Esophagus muscularis mucosa (tissue), 4 donors: ENCODE data around the gene ERO1B. TPM values are rescaled to one million over a fixed set of nuclear protein-coding genes. Genes with fewer than 3 reads are reported as not detected.
"Not testable (repeated sequence)": the region's sequence is repeated elsewhere in the genome, so short reads cannot be mapped to it uniquely, and the experiment has no call there.

Experiments
- DNase-seq: peaks from one replicate; pipeline ENCODE4 v3.0.0-alpha.2; 2017; ENCODE audit errors: extremely low spot score
- H3K27ac ChIP-seq, 4 donors: fragments of 200-600 bp; sonication (generic); replicated peaks in 1 of 4; 1 replicate in 3 of 4; 2 replicates in 1 of 4; pipeline ENCODE4 v1.5.1; 2016 to 2019; ENCODE audit warnings: mild to moderate bottlenecking in 1 of 4
- H3K27me3 ChIP-seq, 4 donors: fragments of 200-600 bp; sonication (generic); one replicate each; pipeline versions ENCODE4 v1.5.1 to v1.6.0; 2016 to 2019
- H3K36me3 ChIP-seq, 4 donors: fragments of 200-600 bp; sonication (generic); one replicate each; pipeline ENCODE4 v1.5.1; 2016 to 2019
- H3K4me1 ChIP-seq, 4 donors: fragments of 200-600 bp; sonication (generic); one replicate each; pipeline ENCODE4 v1.5.1; 2016 to 2019
- H3K4me3 ChIP-seq, 4 donors: fragments of 200-600 bp; sonication (generic); 1 replicate in 2 of 4; 2 replicates in 2 of 4; pipeline ENCODE4 v1.5.1; 2016 to 2019; ENCODE audit warnings: mild to moderate bottlenecking in 4 of 4, moderate library complexity in 1 of 4
- H3K9me3 ChIP-seq, 4 donors: fragments of 200-600 bp; sonication (generic); 1 replicate in 3 of 4; 2 replicates in 1 of 4; pipeline ENCODE4 v1.5.1; 2016 to 2019
- EP300 ChIP-seq: sonication (generic); formaldehyde crosslinking; IDR thresholded peaks from one replicate; pipeline ENCODE4 v1.6.1; 2017; ENCODE audit warnings: antibody characterized with exemption
- POLR2A ChIP-seq: fragments of 450-650 bp; IDR thresholded peaks from one replicate; pipeline ENCODE4 v1.6.1; 2017; ENCODE audit warnings: antibody characterized with exemption, moderate library complexity, mild to moderate bottlenecking, low read depth
- POLR2AphosphoS5 ChIP-seq, 2 donors: sonication (generic); formaldehyde crosslinking; IDR thresholded peaks; one replicate each; pipeline ENCODE4 v1.6.1; 2017; ENCODE audit warnings: antibody characterized with exemption in 2 of 2
- WGBS: methylation state at CpG from one replicate; pipeline ENCODE4 v1.1.5; 2018; 5-methylcytosine and 5-hydroxymethylcytosine counted together
- intact Hi-C: fragments of 100-400 bp; cut with DNase I; formaldehyde crosslinking; loops from one replicate; pipeline ENCODE4 v1.15.1; 2023
- total RNA-seq, 4 donors: library from RNA; depleted of rRNA; stranded (reverse); fragments of >200 nt; gene quantifications; one replicate each; pipeline versions ENCODE4 v1.1.0 to v1.2.1, GENCODE V29; 2016
- TF ChIP-seq, protein P1 (sequence below), 3 experiments: fragments of 200-600 bp in 2 of 3; fragments of 450-650 bp in 1 of 3; sonication (generic) in 2 of 3; IDR thresholded peaks; one replicate each; pipeline ENCODE4 v1.5.1; 2017 to 2019; ENCODE audit warnings: antibody characterized with exemption in 3 of 3, mild to moderate bottlenecking in 2 of 3, moderate library complexity in 1 of 3

ERO1B gene, protein sequence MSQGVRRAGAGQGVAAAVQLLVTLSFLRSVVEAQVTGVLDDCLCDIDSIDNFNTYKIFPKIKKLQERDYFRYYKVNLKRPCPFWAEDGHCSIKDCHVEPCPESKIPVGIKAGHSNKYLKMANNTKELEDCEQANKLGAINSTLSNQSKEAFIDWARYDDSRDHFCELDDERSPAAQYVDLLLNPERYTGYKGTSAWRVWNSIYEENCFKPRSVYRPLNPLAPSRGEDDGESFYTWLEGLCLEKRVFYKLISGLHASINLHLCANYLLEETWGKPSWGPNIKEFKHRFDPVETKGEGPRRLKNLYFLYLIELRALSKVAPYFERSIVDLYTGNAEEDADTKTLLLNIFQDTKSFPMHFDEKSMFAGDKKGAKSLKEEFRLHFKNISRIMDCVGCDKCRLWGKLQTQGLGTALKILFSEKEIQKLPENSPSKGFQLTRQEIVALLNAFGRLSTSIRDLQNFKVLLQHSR
- total RNA-seq, result 10 to 100 TPM in 1 of 4 donors, 1 to 10 TPM in 3; 7.0 to 11.2 (median 8.1) TPM

DNA sequence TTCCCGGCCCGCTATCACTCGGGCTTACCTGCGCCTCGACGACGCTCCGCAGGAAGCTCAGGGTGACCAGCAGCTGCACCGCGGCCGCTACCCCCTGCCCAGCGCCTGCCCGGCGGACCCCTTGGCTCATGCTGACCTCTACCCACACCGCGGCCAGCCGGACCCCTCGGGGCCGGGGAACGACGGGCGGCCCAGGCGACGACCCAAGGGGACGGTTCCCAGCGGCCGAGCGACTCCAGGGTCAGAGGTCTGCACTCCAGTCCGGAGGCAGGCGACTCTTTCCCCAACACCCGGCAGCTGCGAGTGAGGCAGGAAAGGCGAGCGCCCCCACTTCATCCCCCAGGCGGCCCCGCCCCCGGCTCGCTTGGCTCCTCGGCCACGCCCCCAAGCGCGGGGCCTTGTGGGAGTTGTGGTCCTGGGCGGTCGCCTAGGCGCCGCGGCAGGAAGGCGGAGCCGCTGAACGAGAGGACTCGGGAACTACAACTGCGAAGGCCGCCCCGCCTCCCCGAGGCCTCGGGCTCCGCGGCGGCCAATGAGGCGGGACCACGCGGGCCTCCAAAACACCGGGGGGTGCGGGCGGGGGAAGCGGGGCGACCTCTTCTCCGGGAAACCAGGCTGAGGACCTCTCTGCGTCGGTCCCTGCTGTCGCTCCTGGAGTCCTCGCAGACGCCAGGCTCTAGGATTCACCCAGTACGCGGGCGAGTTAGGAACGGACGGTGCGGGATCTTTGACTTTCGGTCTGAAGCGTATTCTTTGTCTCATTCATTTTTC, at the start of gene ERO1B:
ERO1B (minus strand) TSS at position 305 of the 771 bp plus-strand sequence; CDS start at position 130, 175 bp downstream.
- WGBS, result 0% methylated on average over 12 of the region's 81 CpGs
- intact Hi-C loops, result no loop called here

DNA sequence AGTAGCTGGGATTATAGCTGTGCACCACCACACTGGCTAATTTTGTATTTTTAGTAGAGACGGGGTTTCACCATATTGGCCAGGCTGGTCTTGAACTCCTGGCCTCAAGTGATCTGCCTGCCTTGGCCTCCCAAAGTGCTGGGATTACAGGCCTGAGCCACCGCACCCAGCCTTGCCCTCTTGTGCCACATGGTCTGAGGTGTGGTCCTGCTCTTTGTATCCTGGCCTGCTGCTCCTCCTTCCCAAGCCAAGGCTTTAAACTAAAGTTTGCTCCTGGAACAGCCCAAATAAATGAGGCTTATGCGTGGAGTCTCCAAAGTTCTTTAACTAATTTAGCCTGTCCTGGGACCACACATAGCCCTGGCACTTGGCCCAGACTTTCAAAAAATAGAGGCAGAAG, 49.7 kb upstream of the ERO1B start:
- H3K27ac ChIP-seq, H3K9me3 ChIP-seq, H3K36me3 ChIP-seq, H3K4me1 ChIP-seq, DNase-seq, intact Hi-C loops, H3K4me3 ChIP-seq, H3K27me3 ChIP-seq: not testable (repeated sequence)
- 84% methylated on average over 3 of the region's 3 CpGs for WGBS

More for the DNA sequence above, at the start of gene ERO1B:
- peak; percentile 99 for DNase-seq
- H3K9me3 ChIP-seq, result no peaks in the 10 kb centered on the region
- no peaks in the 10 kb centered on the region for H3K36me3 ChIP-seq
- TF ChIP-seq POLR2AphosphoS5 (IDR thresholded peaks at IDR 0.05) (peak; percentile 91 to 97), EP300 (no peak), POLR2A (peak; percentile 71)
- peaks cover 9 to 19% (median 16%) of the 10 kb centered on the region in 4 donors for H3K4me1 ChIP-seq
- peaks cover 0 to 10% (median 2%) of the 10 kb centered on the region in 4 donors for H3K27me3 ChIP-seq
- peak within 1 kb of the TSS; percentile 79 to 98 (median 82) for H3K4me3 ChIP-seq
- H3K27ac ChIP-seq, result peak within 1 kb of the TSS; percentile 86 to 90 (median 88)

DNA sequence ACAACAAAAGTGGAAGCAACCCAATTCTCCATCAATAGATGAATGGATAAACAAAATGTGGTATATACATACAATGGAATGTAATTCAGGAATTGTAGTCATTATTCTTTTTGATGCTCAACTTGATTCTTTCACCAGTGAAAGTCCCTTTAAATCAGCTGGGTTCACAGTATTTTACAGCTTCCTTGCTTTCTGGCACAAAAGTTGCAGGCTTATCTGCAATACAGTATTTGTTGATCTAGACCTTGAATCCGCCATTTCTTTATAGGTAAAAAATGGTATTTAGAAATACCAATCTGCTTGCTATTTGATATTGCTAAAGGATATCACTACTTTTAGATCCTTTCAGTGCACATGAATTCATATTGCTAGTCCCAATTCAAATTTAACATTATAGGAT, 44.7 kb upstream of the ERO1B start:
- DNase-seq, result no peak
- TF ChIP-seq EP300 (no peak), POLR2A (no peak), POLR2AphosphoS5 (IDR thresholded peaks at IDR 0.05) (no peak)
- TF ChIP-seq, protein P1, sequence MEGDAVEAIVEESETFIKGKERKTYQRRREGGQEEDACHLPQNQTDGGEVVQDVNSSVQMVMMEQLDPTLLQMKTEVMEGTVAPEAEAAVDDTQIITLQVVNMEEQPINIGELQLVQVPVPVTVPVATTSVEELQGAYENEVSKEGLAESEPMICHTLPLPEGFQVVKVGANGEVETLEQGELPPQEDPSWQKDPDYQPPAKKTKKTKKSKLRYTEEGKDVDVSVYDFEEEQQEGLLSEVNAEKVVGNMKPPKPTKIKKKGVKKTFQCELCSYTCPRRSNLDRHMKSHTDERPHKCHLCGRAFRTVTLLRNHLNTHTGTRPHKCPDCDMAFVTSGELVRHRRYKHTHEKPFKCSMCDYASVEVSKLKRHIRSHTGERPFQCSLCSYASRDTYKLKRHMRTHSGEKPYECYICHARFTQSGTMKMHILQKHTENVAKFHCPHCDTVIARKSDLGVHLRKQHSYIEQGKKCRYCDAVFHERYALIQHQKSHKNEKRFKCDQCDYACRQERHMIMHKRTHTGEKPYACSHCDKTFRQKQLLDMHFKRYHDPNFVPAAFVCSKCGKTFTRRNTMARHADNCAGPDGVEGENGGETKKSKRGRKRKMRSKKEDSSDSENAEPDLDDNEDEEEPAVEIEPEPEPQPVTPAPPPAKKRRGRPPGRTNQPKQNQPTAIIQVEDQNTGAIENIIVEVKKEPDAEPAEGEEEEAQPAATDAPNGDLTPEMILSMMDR (IDR thresholded peaks at IDR 0.05), result no peak
- no peaks in the 10 kb centered on the region for H3K27me3 ChIP-seq
- WGBS, result 51% methylated on average over 1 of the region's 1 CpG
- no peaks in the 10 kb centered on the region for H3K36me3 ChIP-seq
- H3K27ac ChIP-seq, result no peak overlapping the region
- intact Hi-C loops, result no loop called here
- no peaks in the 10 kb centered on the region for H3K4me1 ChIP-seq
- H3K9me3 ChIP-seq, result peaks cover 0 to 26% (median 21%) of the 10 kb centered on the region in 4 donors
- H3K4me3 ChIP-seq, result no peak overlapping the region

DNA sequence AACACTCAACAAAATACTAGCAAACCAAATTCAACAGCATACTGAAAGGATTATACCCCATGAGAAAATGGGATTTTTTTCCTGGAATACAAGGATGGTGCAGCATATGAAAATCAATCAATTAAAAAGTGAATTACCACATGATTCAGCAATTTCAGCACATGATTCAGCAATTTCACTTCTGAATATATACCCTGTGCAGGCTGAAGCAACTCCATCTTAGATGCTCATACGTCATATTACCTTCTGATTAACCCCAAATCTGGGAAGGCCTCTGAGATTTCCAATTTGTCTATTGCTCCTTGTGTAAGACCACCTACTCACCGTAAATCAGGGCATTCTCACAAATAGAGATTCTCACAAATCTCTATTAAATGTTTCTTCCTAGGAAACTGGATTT, 43.8 kb upstream of the ERO1B start:
- no peak for DNase-seq
- TF ChIP-seq, protein P1 (IDR thresholded peaks at IDR 0.05), result no peak
- TF ChIP-seq POLR2A (no peak), POLR2AphosphoS5 (IDR thresholded peaks at IDR 0.05) (no peak), EP300 (no peak)
- Histone ChIP-seq H3K9me3 (peaks cover 0 to 31% (median 21%) of the 10 kb centered on the region in 4 donors), H3K36me3 (no peaks in the 10 kb centered on the region), H3K27ac (no peak overlapping the region), H3K4me3 (no peak overlapping the region), H3K4me1 (no peaks in the 10 kb centered on the region), H3K27me3 (no peaks in the 10 kb centered on the region)
- intact Hi-C loops, result no loop called here
- WGBS, result 91% methylated on average over 2 of the region's 2 CpGs

DNA sequence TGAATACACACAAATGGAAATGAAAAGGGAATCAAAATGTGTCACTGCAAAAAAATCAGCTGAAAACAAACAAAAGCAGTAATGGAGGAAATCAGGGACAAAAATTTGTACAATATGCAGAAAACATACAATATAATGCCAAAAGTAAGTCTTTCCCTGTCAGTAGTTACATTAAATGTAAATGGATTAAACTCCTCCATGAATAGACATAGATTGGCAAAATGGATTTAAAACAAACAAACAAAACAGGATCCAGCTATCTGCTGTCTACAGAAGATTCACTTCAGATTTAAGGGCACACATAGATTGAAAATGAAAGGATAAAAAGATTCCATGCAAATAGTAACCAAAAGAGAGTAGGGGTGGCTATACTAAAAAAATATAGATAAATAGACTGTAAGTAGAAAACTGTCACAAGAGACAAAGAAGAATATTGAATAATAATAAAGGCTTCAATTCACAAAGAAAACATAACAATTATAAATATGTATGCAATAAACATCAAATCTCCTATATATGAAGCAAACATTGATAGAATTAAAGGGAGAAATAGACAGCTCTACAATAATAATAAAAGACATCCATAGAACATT, 42.2 kb upstream of the ERO1B start:
- Histone ChIP-seq H3K27ac (no peak overlapping the region), H3K4me1 (no peaks in the 10 kb centered on the region), H3K36me3 (no peaks in the 10 kb centered on the region), H3K4me3 (no peak overlapping the region), H3K27me3 (no peaks in the 10 kb centered on the region), H3K9me3 (peaks cover 0 to 31% (median 21%) of the 10 kb centered on the region in 4 donors)
- no peak for TF ChIP-seq POLR2AphosphoS5 (IDR thresholded peaks at IDR 0.05)
- DNase-seq, result no peak
- intact Hi-C loops, result no loop called here
